ENCODE measurements around the gene RBMS3.

DNA sequence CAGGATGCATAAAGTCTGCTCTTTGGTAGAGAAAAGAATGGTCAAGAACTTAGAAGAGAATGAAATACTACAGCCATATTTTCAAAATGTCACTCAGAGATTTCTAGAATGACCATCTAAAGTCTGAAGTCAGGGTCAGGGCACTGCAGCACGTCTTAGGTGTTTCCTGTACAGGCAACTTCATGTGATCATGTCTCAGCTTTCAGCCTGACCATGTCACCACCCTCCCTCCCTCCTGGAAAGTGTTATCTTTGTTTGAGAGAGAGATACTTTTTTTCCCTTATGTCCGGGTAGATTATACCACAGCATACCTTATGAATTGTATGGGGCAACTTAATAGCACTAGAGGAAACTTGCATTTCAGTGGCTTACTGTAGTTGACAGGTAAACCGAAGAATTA is 767.6 kb downstream of the RBMS3 start:
- TF ChIP-seq RNF2 (IDR thresholded peaks at IDR 0.05; ENCODE audit: borderline replicate concordance, low read depth, low read length, missing control alignments, poor library complexity, severe bottlenecking) (no peak), POLR2A (IDR thresholded peaks at IDR 0.05; ENCODE audit: control extremely low read depth in 1 of 2, low read depth in 2 of 2, low read length in 2 of 2) (no peak), JUN (IDR thresholded peaks at IDR 0.05; ENCODE audit: low read depth, low read length) (no peak), CBX8 (IDR thresholded peaks at IDR 0.05; ENCODE audit: borderline replicate concordance, low read depth, low read length) (no peak), EZH2 (IDR thresholded peaks at IDR 0.05; ENCODE audit: low read depth, low read length, severe bottlenecking) (no peak), GTF2F1 (IDR thresholded peaks at IDR 0.05; ENCODE audit: borderline replicate concordance, low read depth, low read length) (no peak), KDM1A (IDR thresholded peaks at IDR 0.05; ENCODE audit: borderline replicate concordance, low read length) (no peak), TEAD4 (IDR thresholded peaks at IDR 0.05; ENCODE audit: low read depth, low read length) (no peak), TAF7 (optimal IDR thresholded peaks at IDR 0.05; ENCODE audit: borderline replicate concordance, low read depth, low read length) (no peak), CEBPB (IDR thresholded peaks at IDR 0.05; ENCODE audit: low read depth, low read length) (no peak)
- TF ChIP-seq, protein P1, sequence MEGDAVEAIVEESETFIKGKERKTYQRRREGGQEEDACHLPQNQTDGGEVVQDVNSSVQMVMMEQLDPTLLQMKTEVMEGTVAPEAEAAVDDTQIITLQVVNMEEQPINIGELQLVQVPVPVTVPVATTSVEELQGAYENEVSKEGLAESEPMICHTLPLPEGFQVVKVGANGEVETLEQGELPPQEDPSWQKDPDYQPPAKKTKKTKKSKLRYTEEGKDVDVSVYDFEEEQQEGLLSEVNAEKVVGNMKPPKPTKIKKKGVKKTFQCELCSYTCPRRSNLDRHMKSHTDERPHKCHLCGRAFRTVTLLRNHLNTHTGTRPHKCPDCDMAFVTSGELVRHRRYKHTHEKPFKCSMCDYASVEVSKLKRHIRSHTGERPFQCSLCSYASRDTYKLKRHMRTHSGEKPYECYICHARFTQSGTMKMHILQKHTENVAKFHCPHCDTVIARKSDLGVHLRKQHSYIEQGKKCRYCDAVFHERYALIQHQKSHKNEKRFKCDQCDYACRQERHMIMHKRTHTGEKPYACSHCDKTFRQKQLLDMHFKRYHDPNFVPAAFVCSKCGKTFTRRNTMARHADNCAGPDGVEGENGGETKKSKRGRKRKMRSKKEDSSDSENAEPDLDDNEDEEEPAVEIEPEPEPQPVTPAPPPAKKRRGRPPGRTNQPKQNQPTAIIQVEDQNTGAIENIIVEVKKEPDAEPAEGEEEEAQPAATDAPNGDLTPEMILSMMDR (IDR thresholded peaks at IDR 0.05; ENCODE audit: control extremely low read depth in 1 of 3, insufficient read depth in 1 of 3, low read depth in 1 of 3, low read length in 3 of 3): no peak
